Smooth muscle cell (in vitro differentiated cells): ENCODE measurements around the gene MCU. TPM values are rescaled to one million over a fixed set of nuclear protein-coding genes. Genes with fewer than 3 reads are reported as not detected.

Experiments used
- DNase-seq: peaks from one replicate; lab custom pipeline; 2025; ENCODE audit not compliant: unreplicated experiment; lab: John Stamatoyannopoulos, UW
- H2AFZ ChIP-seq: fragments of 200-600 bp; sonication (generic); 2 replicates; pipeline ENCODE4 v1.6.0; 2016; ENCODE audit warnings: antibody characterized with exemption, low read depth, mild to moderate bottlenecking
- H3F3A ChIP-seq: fragments of 200-600 bp; sonication (generic); 2 replicates; pipeline ENCODE4 v1.6.0; 2017; ENCODE audit warnings: antibody characterized with exemption, low read depth
- H3K27ac ChIP-seq: fragments of 200-600 bp; sonication (generic); 2 replicates; pipeline ENCODE4 v1.5.1; 2016; ENCODE audit warnings: low read depth, mild to moderate bottlenecking
- H3K27me3 ChIP-seq: fragments of 200-600 bp; sonication (generic); 2 replicates; pipeline ENCODE4 v1.6.1; 2016; ENCODE audit warnings: low read depth, mild to moderate bottlenecking
- H3K36me3 ChIP-seq: fragments of 200-600 bp; sonication (generic); 2 replicates; pipeline ENCODE4 v1.5.1; 2016; ENCODE audit warnings: low read depth
- H3K4me1 ChIP-seq: fragments of 200-600 bp; sonication (generic); 2 replicates; pipeline ENCODE4 v1.5.1; 2016; ENCODE audit warnings: low read depth
- H3K4me2 ChIP-seq: fragments of 200-600 bp; sonication (generic); 2 replicates; pipeline ENCODE4 v1.6.0; 2016; ENCODE audit warnings: mild to moderate bottlenecking
- H3K4me3 ChIP-seq: fragments of 200-600 bp; sonication (generic); 2 replicates; pipeline ENCODE4 v1.5.1; 2016; ENCODE audit warnings: mild to moderate bottlenecking
- H3K79me2 ChIP-seq: fragments of 200-600 bp; sonication (generic); 2 replicates; pipeline ENCODE4 v1.6.0; 2016; ENCODE audit warnings: low read depth, mild to moderate bottlenecking
- H3K9ac ChIP-seq: fragments of 200-600 bp; sonication (generic); 2 replicates; pipeline ENCODE4 v1.6.0; 2016; ENCODE audit warnings: low read depth
- H3K9me3 ChIP-seq: fragments of 200-600 bp; sonication (generic); replicated peaks from 2 replicates; pipeline ENCODE4 v1.5.1; 2016; ENCODE audit warnings: low read depth
- H4K20me1 ChIP-seq: fragments of 200-600 bp; sonication (generic); 2 replicates; pipeline ENCODE4 v1.6.0; 2016; ENCODE audit warnings: low read depth
- CTCF ChIP-seq: fragments of 200-600 bp; sonication (generic); IDR thresholded peaks from 2 replicates; pipeline ENCODE4 v1.5.1; 2017; ENCODE audit warnings: borderline replicate concordance, mild to moderate bottlenecking, antibody characterized with exemption; ENCODE audit not compliant: insufficient read depth, poor library complexity, severe bottlenecking
- WGBS: methylation state at CpG from one replicate; pipeline ENCODE4 v1.1.7; 2016; ENCODE audit warnings: low lambda C conversion rate; 5-methylcytosine and 5-hydroxymethylcytosine counted together
- polyA plus RNA-seq: library from polyadenylated mRNA; unstranded; fragments of >200 nt; fragmentation: Nextera tagmentation; extraction: Ambion mirVana; gene quantifications from 2 replicates; pipeline ENCODE4 v1.2.1, GENCODE V29; 2016
- total RNA-seq: library from RNA; depleted of rRNA; stranded (reverse); fragments of >200 nt; gene quantifications from 2 replicates; pipeline ENCODE4 v1.2.3, GENCODE V29; 2014

Gene MCU
- total and polyA plus RNA-seq, 2 experiments from 2014 or later = 15.4 to 30.4 TPM

DNA sequence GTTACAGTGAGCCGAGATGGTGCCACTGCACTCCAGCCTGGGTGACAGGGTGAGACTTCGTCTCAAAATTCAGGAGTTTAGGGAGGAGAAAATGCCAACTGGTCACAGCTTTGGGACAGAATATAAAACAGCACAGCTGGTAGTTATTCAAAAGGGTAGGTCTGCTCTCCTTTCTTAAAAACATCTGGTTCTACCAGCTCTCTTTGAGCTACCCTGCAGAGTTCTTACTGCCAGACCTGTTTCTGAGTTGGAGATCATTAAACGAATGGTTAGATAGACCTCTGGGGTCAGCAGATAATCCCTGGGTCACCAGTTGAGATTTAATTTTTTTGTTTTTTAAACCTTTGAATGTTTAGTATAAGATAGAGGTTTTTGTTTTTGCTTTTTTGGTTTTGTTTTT, 52.6 kb downstream of the MCU start:
- H3K4me1 ChIP-seq = peaks cover 13% of the 10 kb centered on the region
- H3K4me2 ChIP-seq = no peak overlapping the region
- no peaks in the 10 kb centered on the region for H3K9me3 ChIP-seq
- H3K36me3 ChIP-seq = no peaks in the 10 kb centered on the region
- H3K4me3 ChIP-seq = no peak overlapping the region
- no peaks in the 10 kb centered on the region for H3K27me3 ChIP-seq
- H2AFZ ChIP-seq = no peak overlapping the region
- no peaks in the 10 kb centered on the region for H3F3A ChIP-seq
- H4K20me1 ChIP-seq = peaks cover 34% of the 10 kb centered on the region
- no peak for TF ChIP-seq CTCF
- H3K79me2 ChIP-seq = peaks cover 22% of the 10 kb centered on the region
- H3K27ac ChIP-seq = no peak overlapping the region
- 58% methylated on average over 3 of the region's 3 CpGs for WGBS
- no peak for DNase-seq
- no peak overlapping the region for H3K9ac ChIP-seq

DNA sequence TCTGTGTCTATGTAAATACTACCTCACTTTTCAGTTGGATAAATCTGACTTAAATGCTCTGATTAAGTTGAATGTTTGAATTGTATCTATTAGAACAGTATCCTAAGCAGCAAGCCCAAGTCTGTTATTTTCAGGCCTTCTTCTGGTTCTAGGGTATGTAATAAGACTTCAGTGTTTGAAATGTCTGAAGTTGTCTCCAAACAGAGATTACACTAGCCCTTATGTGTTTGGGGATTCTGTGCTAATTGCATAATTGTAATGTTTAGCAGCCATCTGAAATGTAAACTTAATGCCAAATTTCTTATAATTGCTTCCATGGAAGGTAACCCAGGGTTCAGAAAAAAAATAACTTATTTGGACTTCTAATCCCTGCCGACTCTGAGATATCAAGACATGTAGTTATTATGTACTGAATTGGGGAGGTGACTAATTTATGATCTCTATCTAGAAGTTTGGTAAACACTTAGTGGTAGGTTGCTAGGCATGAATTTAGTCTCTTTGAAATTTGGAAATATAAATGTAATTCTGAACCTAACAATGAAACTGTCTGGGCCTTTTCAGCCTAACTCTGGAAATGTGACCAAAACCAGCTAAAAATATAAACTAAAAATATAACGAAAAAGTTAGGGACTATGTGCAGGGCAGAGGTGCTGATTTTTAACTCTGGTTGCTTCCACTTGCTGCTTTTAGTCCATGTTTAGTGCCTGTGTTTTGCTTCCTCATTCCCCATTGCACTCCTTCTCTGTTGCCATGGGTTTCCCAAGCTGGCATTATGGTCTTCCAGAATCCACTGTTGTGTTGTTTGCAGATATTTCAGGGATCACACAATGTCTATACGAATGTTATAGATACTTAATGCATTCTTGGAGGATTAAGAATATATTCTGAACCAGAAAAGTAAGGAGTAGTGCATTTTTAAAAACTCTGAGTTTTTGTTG, 54.8 kb downstream of the MCU start:
- Histone ChIP-seq H3F3A (no peaks in the 10 kb centered on the region), H3K4me1 (peaks cover 13% of the 10 kb centered on the region), H3K4me2 (no peak overlapping the region), H4K20me1 (peaks cover 15% of the 10 kb centered on the region), H2AFZ (no peak overlapping the region), H3K4me3 (no peak overlapping the region), H3K27ac (no peak overlapping the region), H3K36me3 (no peaks in the 10 kb centered on the region), H3K9ac (no peak overlapping the region), H3K27me3 (no peaks in the 10 kb centered on the region), H3K9me3 (no peaks in the 10 kb centered on the region), H3K79me2 (peaks cover 18% of the 10 kb centered on the region)
- WGBS = 76% methylated on average over 3 of the region's 3 CpGs
- no peak for DNase-seq
- no peak for TF ChIP-seq CTCF

GRCh38 chr10:72747521-72747920, 55.6 kb downstream of the MCU start:
- no peaks in the 10 kb centered on the region for H3K27me3 ChIP-seq
- peaks cover 15% of the 10 kb centered on the region for H4K20me1 ChIP-seq
- H3K36me3 ChIP-seq = no peaks in the 10 kb centered on the region
- H3K9me3 ChIP-seq = no peaks in the 10 kb centered on the region
- H3K4me1 ChIP-seq = peaks cover 13% of the 10 kb centered on the region
- no peak overlapping the region for H3K4me2 ChIP-seq
- H3K79me2 ChIP-seq = peaks cover 18% of the 10 kb centered on the region
- no peak for DNase-seq
- no peak for TF ChIP-seq CTCF
- H3K4me3 ChIP-seq = no peak overlapping the region
- 94% methylated on average over 8 of the region's 8 CpGs for WGBS
- H3K9ac ChIP-seq = no peak overlapping the region
- no peaks in the 10 kb centered on the region for H3F3A ChIP-seq
- no peak overlapping the region for H3K27ac ChIP-seq
- H2AFZ ChIP-seq = no peak overlapping the region

GRCh38 chr10:72753760-72754231, 61.9 kb downstream of the MCU start:
- no peak for TF ChIP-seq CTCF
- Histone ChIP-seq H3K27me3 (no peaks in the 10 kb centered on the region), H3K27ac (no peak overlapping the region), H3K4me1 (peaks cover 4% of the 10 kb centered on the region), H3K4me2 (no peak overlapping the region), H3K9ac (no peak overlapping the region), H3K9me3 (no peaks in the 10 kb centered on the region), H2AFZ (no peak overlapping the region), H3K36me3 (no peaks in the 10 kb centered on the region), H4K20me1 (peaks cover 18% of the 10 kb centered on the region), H3F3A (no peaks in the 10 kb centered on the region), H3K4me3 (no peak overlapping the region), H3K79me2 (peaks cover 11% of the 10 kb centered on the region)
- no peak for DNase-seq
- 78% methylated on average over 3 of the region's 3 CpGs for WGBS
